ENCODE data around the gene XAGE2. TPM values are rescaled to one million over a fixed set of nuclear protein-coding genes. Genes with fewer than 3 reads are reported as not detected.

XAGE2 gene
- total and polyA plus RNA-seq, 4 donors: 1.0 to 61.2 (median 17.3) TPM

DNA sequence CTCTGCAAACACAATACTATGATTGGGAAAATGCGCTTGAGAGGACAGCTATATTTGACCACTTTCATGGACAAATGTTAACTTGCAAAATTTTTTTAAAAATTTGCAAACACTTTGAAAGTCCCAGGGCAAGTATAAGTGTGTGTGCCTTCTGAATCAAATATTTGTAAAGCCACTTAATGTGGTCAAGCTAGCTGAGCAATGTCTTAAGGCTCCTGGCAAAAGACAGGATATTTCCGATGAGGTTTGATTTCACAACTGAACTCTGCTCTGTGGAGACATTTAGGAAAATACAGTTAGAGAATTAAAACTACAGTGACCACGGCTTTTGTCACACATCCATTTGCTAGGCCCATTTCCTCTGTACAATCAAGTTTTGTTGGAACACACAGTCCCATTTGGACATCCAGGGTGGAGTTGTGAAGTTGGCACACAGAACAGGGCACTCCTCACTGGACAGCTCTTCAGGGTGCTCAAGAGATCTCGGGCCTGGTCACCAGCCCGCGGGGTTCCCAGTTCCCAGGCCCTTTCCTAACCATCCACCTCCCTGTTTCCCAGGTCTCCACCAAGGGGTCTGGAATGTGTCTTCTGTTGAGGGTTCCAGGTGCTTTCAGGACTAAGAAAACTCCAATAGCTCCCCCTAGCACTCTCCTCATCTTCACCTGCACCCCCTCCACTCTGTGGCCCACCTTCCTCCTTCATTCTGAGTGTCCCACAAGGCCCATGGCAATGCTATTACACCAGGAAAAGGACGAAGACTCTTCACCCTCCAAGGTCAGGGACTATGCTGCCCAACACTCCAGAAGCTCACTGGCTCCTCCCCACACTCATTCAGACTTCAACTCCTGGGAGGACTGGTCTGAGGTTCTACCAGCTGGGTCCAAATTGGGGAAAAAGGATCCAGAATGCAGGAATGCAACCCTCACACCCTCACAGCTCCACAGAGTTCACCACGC lies 41.9 kb downstream of the XAGE2 start:
- Histone ChIP-seq H3K27ac (ENCODE audit: low read depth in 1 of 2, low read length in 1 of 2) (no peak overlapping the region), H3K4me3 (no peak overlapping the region), H3K9me3 (ENCODE audit: control insufficient read depth in 4 of 4, insufficient read depth in 3 of 4, low read length in 3 of 4) (no peaks in the 10 kb centered on the region), H3K9ac (ENCODE audit: insufficient read depth in 1 of 2, low read length in 2 of 2) (no peak overlapping the region), H3K27me3 (ENCODE audit: control insufficient read depth in 3 of 3, insufficient read depth in 3 of 3, low read length in 2 of 3) (peaks cover 4 to 47% (median 11%) of the 10 kb centered on the region in 3 donors), H3K4me1 (ENCODE audit: control insufficient read depth in 5 of 5, insufficient read depth in 5 of 5, low read length in 5 of 5) (no peaks in the 10 kb centered on the region), H3K36me3 (ENCODE audit: control insufficient read depth in 4 of 4, insufficient read depth in 4 of 4, low read length in 4 of 4) (no peaks in the 10 kb centered on the region)
- TF ChIP-seq CTCF (IDR thresholded peaks at IDR 0.05; ENCODE audit: control extremely low read depth, extremely low read depth): no peak
- ATAC-seq (ENCODE audit: insufficient read depth, low FRiP score): peak; percentile 58
- no peak for DNase-seq
- WGBS, 2 donors: 58 to 69% methylated on average over 8 of the region's 8 CpGs

- Histone ChIP-seq H3K9ac (ENCODE audit: insufficient read depth in 1 of 2, low read length in 2 of 2) (no peak overlapping the region), H3K4me3 (no peak overlapping the region), H3K36me3 (ENCODE audit: control insufficient read depth in 4 of 4, insufficient read depth in 4 of 4, low read length in 4 of 4) (no peaks in the 10 kb centered on the region), H3K9me3 (ENCODE audit: control insufficient read depth in 4 of 4, insufficient read depth in 3 of 4, low read length in 3 of 4) (no peaks in the 10 kb centered on the region), H3K4me1 (ENCODE audit: control insufficient read depth in 5 of 5, insufficient read depth in 5 of 5, low read length in 5 of 5) (no peaks in the 10 kb centered on the region), H3K27ac (ENCODE audit: low read depth in 1 of 2, low read length in 1 of 2) (no peak overlapping the region), H3K27me3 (ENCODE audit: control insufficient read depth in 3 of 3, insufficient read depth in 3 of 3, low read length in 2 of 3) (peaks cover 5 to 26% (median 9%) of the 10 kb centered on the region in 3 donors)
- no peak for TF ChIP-seq CTCF (IDR thresholded peaks at IDR 0.05; ENCODE audit: control extremely low read depth, extremely low read depth)
- no peak for ATAC-seq (ENCODE audit: insufficient read depth, low FRiP score)
- no peak for DNase-seq
Measured at GRCh38 chrX:52415304-52415703, 46.5 kb downstream of the XAGE2 start.

- 70 to 92% methylated on average over 3 of the region's 3 CpGs for WGBS, 2 donors
Measured at GRCh38 chrX:52416816-52417215, 48.0 kb downstream of the XAGE2 start.

More at GRCh38 chrX:52416816-52417215, 48.0 kb downstream of the XAGE2 start:
- Histone ChIP-seq H3K27me3 (ENCODE audit: control insufficient read depth in 3 of 3, insufficient read depth in 3 of 3, low read length in 2 of 3) (peaks cover 9 to 27% (median 11%) of the 10 kb centered on the region in 3 donors), H3K4me1 (ENCODE audit: control insufficient read depth in 5 of 5, insufficient read depth in 5 of 5, low read length in 5 of 5) (no peaks in the 10 kb centered on the region), H3K27ac (ENCODE audit: low read depth in 1 of 2, low read length in 1 of 2) (no peak overlapping the region), H3K9ac (ENCODE audit: insufficient read depth in 1 of 2, low read length in 2 of 2) (no peak overlapping the region), H3K9me3 (ENCODE audit: control insufficient read depth in 4 of 4, insufficient read depth in 3 of 4, low read length in 3 of 4) (peaks cover 0 to 1% (median 0%) of the 10 kb centered on the region in 4 donors), H3K4me3 (no peak overlapping the region), H3K36me3 (ENCODE audit: control insufficient read depth in 4 of 4, insufficient read depth in 4 of 4, low read length in 4 of 4) (no peaks in the 10 kb centered on the region)
- ATAC-seq (ENCODE audit: insufficient read depth, low FRiP score) (no peak), DNase-seq (no peak)
- TF ChIP-seq CTCF (IDR thresholded peaks at IDR 0.05; ENCODE audit: control extremely low read depth, extremely low read depth): no peak
